Panc1 (cell line): ENCODE measurements around the gene MAOB. TPM values are rescaled to one million over a fixed set of nuclear protein-coding genes. Genes with fewer than 3 reads are reported as not detected.

Experiments
- ATAC-seq: fragments of 200-7000 bp; cut with Tn5 transposase; 2 replicates; pipeline ENCODE4 v1.9.1; 2020; ENCODE audit warnings: mild to moderate bottlenecking, moderate library complexity
- BruUV-seq: library from RNA; stranded (reverse); fragments of 400-500 nt; replicated peaks from 2 replicates; lab custom pipeline; 2021; lab: Mats Ljungman, UMichigan
- CTCF ChIA-PET: fragments of 300-600 bp; sonication (Branson Sonifier 250); formaldehyde crosslinking; loops from one replicate; lab custom pipeline; 2022; ENCODE audit warnings: antibody characterized with exemption; lab: Charles Lee
- POLR2A ChIA-PET: fragments of 300-600 bp; sonication (Branson Sonifier 250); formaldehyde crosslinking; loops from one replicate; lab custom pipeline; 2022; ENCODE audit warnings: antibody characterized with exemption; lab: Charles Lee
- DNase-seq: peaks from one replicate; pipeline ENCODE4 v3.0.0-alpha.2; 2010; ENCODE audit warnings: low read depth, low spot score
- H3K27ac ChIP-seq: 2 replicates; pipeline ENCODE4 v1.5.1; 2011; ENCODE audit warnings: mild to moderate bottlenecking, low read length, inconsistent platforms
- H3K27me3 ChIP-seq: fragments of 200-500 bp; sonication (Bioruptor generic); 2 replicates; pipeline ENCODE4 v1.6.0; 2014; ENCODE audit warnings: low read length, inconsistent platforms; ENCODE audit not compliant: control insufficient read depth, insufficient read depth
- H3K36me3 ChIP-seq: fragments of 200-500 bp; sonication (Bioruptor generic); 2 replicates; pipeline ENCODE4 v1.5.1; 2014; ENCODE audit warnings: inconsistent platforms, mild to moderate bottlenecking, low read length, moderate library complexity; ENCODE audit not compliant: control insufficient read depth, insufficient read depth
- H3K4me1 ChIP-seq: 2 replicates; pipeline ENCODE4 v1.5.1; 2011; ENCODE audit warnings: inconsistent platforms, mild to moderate bottlenecking, low read length, moderate library complexity; ENCODE audit not compliant: control insufficient read depth, insufficient read depth
- H3K4me3 ChIP-seq, 2 experiments: 2 replicates each; pipeline ENCODE4 v1.5.1; 2011 to 2012; ENCODE audit warnings: low read depth in 2 of 2, low read length in 2 of 2, mild to moderate bottlenecking in 2 of 2, inconsistent platforms in 1 of 2, moderate library complexity in 1 of 2
- H3K9me3 ChIP-seq: fragments of 200-500 bp; sonication (Bioruptor generic); 2 replicates; pipeline ENCODE4 v1.5.1; 2014; ENCODE audit warnings: low read depth, mild to moderate bottlenecking, inconsistent platforms, low read length, moderate library complexity; ENCODE audit not compliant: control insufficient read depth, insufficient read depth
- CTCF ChIP-seq: fragments of 450-650 bp; IDR thresholded peaks from 2 replicates; pipeline ENCODE4 v1.5.1; 2017; ENCODE audit warnings: mild to moderate bottlenecking
- POLR2AphosphoS5 ChIP-seq: IDR thresholded peaks from 2 replicates; pipeline ENCODE4 v1.6.1; 2012; ENCODE audit warnings: mild to moderate bottlenecking, low read depth, low read length, moderate library complexity
- REST ChIP-seq, 2 experiments: IDR thresholded peaks; 2 replicates each; pipeline ENCODE4 v1.6.1; 2011 to 2012; ENCODE audit warnings: low read depth in 2 of 2, control low read depth in 1 of 2, low read length in 1 of 2, mild to moderate bottlenecking in 1 of 2, moderate library complexity in 1 of 2; ENCODE audit not compliant: insufficient read depth in 1 of 2
- SIN3A ChIP-seq: IDR thresholded peaks from 2 replicates; pipeline ENCODE4 v1.6.1; 2012; ENCODE audit warnings: low read depth, mild to moderate bottlenecking, low read length, moderate library complexity, borderline replicate concordance; ENCODE audit not compliant: insufficient read depth
- TCF7L2 ChIP-seq: IDR thresholded peaks from 2 replicates; pipeline ENCODE4 v1.6.1; 2011; ENCODE audit warnings: mild to moderate bottlenecking, low read depth, low read length, inconsistent platforms
- in situ Hi-C: cut with HindIII; loops from 2 replicates; pipeline ENCODE4 v1.10.0; 2016; ENCODE audit warnings: low sequenced_read_pairs, low pct_unique_long_range_greater_than_20kb
- intact Hi-C: fragments of 100-400 bp; cut with micrococcal nuclease; formaldehyde crosslinking; loops from one replicate; pipeline ENCODE4 v1.10.0; 2022; ENCODE audit not compliant: unreplicated experiment
- total RNA-seq: library from RNA; stranded (reverse); gene quantifications from one replicate; pipeline ENCODE4 v1.2.1, GENCODE V29; 2021; ENCODE audit not compliant: unreplicated experiment

Gene MAOB
- total RNA-seq, 1 experiment from 2014 or later = not detected

- CTCF ChIA-PET = no interaction called here
- H3K4me3 ChIP-seq = no peak overlapping the region
- in situ Hi-C loops = no loop called here
- no TSS peak for BruUV-seq
- intact Hi-C loops = no loop called here
- DNase-seq (no peak), ATAC-seq (no peak)
- H3K27ac ChIP-seq = no peak overlapping the region
- no peaks in the 10 kb centered on the region for H3K9me3 ChIP-seq
- TF ChIP-seq TCF7L2 (no peak), POLR2AphosphoS5 (no peak), REST (IDR thresholded peaks at IDR 0.05; ENCODE audit: insufficient read depth in 1 of 2, low read depth in 2 of 2, low read length in 1 of 2) (no peak), CTCF (no peak), SIN3A (no peak)
- H3K4me1 ChIP-seq = no peaks in the 10 kb centered on the region
- H3K27me3 ChIP-seq = no peaks in the 10 kb centered on the region
- POLR2A ChIA-PET = no interaction called here
- no peaks in the 10 kb centered on the region for H3K36me3 ChIP-seq
These were observed 165.6 kb downstream of the MAOB start for GRCh38 chrX:43716696-43717095.

Other genes with a start within 250 kb of the MAOB start
- 0.23 TPM for gene MAOA, start 226.2 kb downstream of the MAOB start, total RNA-seq
- gene NDP, start 90.9 kb upstream of the MAOB start, total RNA-seq = not detected